GM18909 (cell line): ENCODE results near the gene PKD2.

Experiments used
- ATAC-seq: cut with Tn5 transposase; IDR thresholded peaks from one replicate; pipeline ENCODE4 v1.9.1; 2021; ENCODE audit warnings: mild to moderate bottlenecking; ENCODE audit not compliant: unreplicated experiment, poor library complexity

The PKD2 gene

DNA sequence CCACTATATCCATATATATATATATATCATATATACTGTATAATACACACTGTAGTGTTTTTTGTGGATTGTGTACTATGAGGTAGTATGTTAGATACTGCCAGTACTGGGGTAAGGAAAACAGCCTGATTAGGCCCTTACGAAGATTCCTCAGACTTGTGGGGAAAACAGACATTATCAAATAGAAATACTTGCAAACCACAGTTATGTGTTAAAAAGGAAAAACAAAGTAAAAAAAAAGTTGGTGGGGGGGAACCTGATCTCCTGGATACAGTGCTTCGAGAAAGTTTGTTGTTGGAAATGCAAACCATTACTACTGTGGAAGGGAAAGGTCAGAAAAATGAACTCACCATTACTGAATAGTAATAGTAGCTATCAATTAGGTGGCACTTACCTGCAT is 53.0 kb downstream of the PKD2 start:
- no peak for ATAC-seq

- ATAC-seq: no peak
Measured at GRCh38 chr4:88062311-88062710, 54.9 kb downstream of the PKD2 start.

- ATAC-seq: no peak
Measured at GRCh38 chr4:88062843-88063242, 55.4 kb downstream of the PKD2 start.

DNA sequence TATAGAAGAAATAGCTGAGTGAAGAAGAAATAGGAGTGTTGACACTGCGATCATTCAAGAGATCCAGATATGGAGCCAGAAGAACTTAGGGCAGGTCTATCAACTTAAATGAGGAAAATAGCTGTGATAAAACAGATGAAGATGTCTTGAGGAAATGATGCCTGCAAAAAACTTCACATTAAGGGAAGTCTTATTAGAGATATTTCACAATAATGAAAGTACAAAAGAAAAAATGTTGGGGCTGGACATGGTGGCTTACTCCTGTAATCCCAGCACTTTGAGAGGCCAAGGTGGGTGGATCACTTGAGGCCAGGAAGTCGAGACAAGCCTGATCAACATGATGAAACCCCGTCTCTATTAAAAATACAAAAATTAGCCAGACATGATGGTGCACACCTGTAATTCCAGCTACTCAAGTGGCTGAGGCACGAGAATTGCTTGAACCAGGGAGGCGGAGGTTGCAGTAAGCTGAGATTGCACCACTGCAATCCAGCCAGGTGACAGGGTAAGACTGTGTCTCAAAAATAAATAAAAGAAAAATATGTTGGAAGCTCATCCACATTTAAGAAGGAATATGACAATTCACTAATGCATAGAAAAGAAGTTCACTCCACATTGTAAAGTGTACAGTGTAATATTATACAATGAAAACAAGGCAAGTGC is 56.3 kb downstream of the PKD2 start:
- ATAC-seq: no peak

DNA sequence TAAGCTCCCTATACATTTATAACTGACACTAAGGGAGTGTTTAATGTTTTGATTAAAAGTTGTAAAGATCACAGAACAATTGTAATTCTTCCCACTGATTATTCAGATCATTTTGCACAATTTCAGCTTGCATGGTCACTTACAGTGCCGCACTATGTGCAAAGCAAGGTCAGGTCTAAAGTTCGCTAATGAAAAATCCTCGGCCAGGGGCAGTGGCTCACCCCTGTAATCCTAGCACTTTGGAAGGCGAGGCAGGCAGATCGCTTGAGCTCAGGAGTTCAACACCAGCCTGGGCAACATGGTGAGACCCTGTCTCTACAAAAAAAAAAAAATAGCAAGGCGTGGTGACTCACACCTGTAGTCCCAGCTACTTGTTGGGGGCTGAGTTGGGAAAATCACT is 57.0 kb downstream of the PKD2 start:
- no peak for ATAC-seq

DNA sequence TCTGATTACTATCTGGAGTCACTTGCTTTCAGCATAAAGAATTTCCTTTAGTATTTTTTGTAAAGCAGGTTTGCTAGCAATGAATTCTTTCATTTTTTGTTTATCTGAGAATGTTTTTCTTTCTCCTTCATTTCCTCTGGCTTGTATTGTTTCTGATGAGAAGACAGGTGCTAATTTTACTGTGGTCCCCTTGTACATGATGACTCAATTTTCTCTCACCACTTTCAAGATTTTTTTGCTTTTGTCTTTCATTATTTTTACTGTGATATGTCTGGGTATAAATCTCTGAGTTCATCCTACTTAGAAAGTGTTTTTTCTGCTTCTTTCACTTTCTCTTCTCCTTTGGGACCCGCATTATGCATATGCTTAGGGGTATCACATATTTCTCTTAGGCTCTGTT is 62.6 kb downstream of the PKD2 start:
- ATAC-seq: no peak

DNA sequence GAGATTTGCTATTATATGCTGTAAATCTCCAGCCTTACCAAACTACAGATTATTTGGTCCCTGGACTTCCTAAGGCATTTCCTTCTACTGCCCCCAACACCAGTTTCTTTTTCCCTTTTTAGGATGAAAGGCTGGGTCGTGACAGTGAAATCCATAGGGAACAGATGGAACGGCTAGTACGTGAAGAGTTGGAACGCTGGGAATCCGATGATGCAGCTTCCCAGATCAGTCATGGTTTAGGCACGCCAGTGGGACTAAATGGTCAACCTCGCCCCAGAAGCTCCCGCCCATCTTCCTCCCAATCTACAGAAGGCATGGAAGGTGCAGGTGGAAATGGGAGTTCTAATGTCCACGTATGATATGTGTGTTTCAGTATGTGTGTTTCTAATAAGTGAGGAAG is 67.9 kb downstream of the PKD2 start:
- no peak for ATAC-seq

GRCh38 chr4:88077911-88078524 is 70.6 kb downstream of the PKD2 start:
- no peak for ATAC-seq

DNA sequence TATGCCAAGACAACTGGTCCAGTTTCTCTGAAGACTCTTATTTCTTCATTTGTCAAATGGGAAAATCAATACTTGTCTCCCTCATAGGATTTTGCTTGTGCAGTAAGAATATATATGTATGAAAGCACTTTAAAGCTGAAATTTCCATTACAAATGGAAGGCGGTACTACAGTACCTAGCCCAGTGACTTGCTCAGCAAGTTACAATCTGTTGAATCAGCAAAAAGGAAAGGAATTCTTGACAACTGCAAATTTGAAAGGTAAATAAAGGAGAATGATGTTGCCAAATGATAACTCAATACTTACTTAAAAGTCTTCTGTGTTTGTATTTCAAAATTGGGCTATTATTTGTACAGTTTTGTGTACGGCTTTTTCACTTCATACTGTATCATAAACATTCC is 71.1 kb downstream of the PKD2 start:
- ATAC-seq: no peak

DNA sequence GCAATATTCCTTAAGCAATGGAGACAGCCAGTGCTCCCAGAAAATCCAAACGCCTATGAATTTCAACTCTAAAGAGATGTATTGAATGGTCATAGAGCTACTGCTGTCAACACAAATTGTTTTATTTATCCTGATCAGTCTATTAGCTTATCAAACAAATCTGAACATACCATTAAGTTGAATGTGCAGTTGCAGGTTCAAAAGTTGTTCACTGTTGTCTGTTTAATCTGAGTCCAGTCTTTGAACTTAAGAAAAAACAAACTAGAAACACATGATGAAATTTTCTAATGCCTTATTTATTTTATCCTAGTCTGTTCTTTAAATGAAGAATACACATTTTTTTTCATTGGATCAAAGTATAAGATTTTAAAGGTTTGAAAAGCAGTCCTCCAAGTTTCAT is 73.2 kb downstream of the PKD2 start:
- no peak for ATAC-seq

- no peak for ATAC-seq
Measured at GRCh38 chr4:88087004-88087403, 79.6 kb downstream of the PKD2 start.

DNA sequence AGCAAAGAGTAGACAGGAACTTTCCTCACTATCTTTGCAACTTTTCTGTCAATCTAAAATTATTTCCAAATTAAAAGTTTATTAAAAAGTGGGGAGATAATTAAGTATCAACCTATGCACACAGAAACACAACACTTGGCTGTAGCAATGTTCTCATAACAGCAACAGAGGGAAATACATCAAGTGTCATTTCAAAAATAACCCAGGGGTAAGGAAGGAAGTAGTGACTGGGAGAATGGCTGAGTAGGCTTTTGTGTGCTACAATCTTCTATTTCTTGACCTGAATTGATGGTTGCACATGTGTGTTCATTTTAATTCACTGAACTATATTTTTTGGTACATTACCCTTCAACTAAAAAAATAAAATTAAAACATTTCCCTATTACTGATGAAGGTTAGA is 83.5 kb downstream of the PKD2 start:
- no peak for ATAC-seq

DNA sequence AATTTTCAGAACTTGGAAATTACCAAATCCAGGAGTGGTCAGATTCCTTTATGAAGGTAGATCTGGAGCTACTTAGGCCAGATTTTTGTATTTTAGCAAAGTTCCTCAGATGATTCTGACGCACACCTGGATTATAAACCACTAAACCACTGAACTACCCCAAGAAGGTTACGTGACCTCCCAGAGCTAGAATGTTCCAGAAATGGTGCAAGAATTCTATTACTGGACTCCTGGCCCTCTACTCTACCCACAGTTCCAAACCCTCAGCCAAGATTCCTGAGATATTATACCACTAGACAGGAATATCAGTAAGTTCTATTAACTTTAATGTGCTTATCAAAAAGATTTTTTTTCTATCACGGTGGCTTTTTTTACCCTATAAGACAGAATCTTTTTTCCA is 83.9 kb downstream of the PKD2 start:
- no peak for ATAC-seq

GRCh38 chr4:88093874-88094273 is 86.4 kb downstream of the PKD2 start:
- ATAC-seq: no peak

DNA sequence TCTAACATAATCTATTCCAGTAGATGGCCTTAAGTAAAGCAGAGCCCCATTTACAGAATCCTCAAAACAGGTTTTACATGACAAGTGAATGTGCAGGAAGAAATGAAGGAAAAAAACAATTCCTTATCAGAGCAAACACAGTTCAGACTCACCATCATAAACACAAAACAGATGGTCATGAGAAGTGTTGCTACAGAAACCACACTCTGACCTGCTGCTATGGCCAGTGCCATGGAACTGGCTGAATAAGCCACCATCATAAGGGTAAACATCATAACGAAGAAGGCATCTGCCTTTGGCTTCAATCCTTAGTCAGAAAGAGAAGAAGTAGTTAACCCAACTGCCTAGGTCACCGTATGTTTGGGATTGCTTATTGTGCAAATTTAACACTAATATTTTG is 89.9 kb downstream of the PKD2 start:
- no peak for ATAC-seq

GRCh38 chr4:88097781-88098180 is 90.3 kb downstream of the PKD2 start:
- ATAC-seq: no peak

DNA sequence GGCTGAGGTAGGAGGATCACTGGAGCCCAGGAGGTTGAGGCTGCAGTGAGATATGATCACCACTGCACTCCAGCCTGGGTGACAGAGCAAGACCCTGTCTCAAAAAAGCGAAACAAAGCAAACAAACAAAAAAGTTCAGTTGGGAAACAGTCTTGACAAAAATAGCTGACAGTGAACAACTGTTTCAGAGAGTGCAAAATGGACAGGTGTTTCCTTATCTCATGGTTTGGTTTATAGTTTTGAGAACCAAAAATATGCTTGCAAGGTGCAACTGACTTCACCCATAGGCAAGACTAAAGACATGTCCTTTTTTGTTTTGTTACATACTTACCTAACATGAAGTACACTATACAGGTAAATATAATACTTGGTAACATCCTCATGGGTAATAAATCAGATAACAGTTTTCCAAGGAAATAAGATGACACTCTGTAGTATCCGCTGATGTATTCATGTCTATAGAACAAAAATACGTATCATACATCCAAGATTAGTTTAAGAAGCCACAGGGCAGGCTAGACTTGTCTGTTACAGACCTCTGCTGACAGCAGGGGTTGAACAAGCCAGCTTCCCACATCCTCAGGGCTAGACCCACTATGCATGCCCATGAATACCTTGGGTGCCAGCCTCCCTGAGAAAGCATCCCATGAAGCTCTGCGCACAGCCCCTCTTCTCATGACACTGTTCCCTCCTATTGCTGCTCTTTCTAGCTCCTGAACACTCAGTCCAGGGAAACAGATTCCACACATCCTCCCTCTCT is 91.7 kb downstream of the PKD2 start:
- no peak for ATAC-seq

DNA sequence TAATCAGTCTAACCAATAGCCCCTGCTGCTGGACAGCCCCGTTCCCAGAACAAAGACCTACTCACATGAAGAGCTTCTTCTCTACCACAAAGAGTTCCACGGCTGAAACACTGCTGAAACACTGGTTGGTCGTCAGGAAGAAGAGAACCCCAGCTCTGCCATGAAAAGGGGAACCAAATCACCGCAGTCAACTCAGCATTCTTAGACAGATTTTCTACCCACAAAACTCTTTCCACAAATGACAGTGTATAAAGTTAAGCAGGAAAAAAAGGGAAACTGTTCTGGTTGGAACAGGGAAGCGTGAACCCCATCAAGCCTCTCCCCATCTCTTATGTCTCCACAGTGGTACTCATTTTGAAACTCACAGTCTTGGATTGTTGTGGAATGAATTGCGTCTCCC is 93.7 kb downstream of the PKD2 start:
- no peak for ATAC-seq

GRCh38 chr4:88102026-88102425 is 94.6 kb downstream of the PKD2 start:
- no peak for ATAC-seq

GRCh38 chr4:88104902-88105610 is 97.6 kb downstream of the PKD2 start:
- ATAC-seq: no peak

DNA sequence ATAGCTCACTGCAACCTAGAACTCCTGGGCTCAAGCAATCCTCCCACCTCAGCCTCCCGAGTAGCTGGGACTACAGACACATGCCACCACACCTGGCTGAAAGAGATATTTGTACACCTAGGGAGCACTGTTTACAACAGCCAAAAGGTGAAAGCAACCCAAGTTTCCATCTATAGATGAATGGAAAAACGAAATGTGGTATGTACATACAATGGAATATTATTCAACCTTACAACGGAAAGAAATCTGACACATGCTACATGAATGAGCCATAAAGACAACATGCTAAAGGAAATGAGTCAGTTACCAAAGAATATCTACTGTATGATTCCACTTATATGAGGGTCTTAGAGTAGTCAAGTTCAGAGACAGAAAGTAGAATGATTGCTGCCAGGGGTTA is 98.8 kb downstream of the PKD2 start:
- no peak for ATAC-seq
